GM12874 (cell line): Measurements from ENCODE around the gene RBM33.

Experiments used
- TF ChIP-seq, protein P1 (sequence below): IDR thresholded peaks from 2 replicates; pipeline ENCODE4 v1.5.1; 2011; ENCODE audit warnings: low read depth, mild to moderate bottlenecking, control low read depth, low read length, moderate library complexity; ENCODE audit not compliant: insufficient read depth

Gene RBM33

DNA sequence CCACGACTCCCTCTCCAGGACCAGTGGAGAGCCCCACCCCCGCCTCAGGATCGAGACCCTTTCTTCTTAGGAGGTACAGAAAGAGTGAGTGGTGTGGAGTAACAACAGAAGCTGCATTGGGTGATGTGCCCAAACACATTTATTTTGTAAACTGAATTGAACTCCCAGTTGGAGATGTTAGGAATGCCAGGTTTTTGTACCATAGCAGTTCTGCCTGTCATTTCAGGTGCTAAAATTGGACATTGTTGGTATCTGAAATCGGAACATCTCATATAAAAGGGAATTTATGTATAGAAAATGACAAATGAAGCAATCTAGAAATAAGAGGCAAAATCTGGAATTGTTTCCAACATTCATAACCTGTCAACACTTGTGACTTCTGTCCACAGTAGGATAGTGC is 93.1 kb downstream of the RBM33 start:
- TF ChIP-seq, protein P1, sequence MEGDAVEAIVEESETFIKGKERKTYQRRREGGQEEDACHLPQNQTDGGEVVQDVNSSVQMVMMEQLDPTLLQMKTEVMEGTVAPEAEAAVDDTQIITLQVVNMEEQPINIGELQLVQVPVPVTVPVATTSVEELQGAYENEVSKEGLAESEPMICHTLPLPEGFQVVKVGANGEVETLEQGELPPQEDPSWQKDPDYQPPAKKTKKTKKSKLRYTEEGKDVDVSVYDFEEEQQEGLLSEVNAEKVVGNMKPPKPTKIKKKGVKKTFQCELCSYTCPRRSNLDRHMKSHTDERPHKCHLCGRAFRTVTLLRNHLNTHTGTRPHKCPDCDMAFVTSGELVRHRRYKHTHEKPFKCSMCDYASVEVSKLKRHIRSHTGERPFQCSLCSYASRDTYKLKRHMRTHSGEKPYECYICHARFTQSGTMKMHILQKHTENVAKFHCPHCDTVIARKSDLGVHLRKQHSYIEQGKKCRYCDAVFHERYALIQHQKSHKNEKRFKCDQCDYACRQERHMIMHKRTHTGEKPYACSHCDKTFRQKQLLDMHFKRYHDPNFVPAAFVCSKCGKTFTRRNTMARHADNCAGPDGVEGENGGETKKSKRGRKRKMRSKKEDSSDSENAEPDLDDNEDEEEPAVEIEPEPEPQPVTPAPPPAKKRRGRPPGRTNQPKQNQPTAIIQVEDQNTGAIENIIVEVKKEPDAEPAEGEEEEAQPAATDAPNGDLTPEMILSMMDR: no peak

DNA sequence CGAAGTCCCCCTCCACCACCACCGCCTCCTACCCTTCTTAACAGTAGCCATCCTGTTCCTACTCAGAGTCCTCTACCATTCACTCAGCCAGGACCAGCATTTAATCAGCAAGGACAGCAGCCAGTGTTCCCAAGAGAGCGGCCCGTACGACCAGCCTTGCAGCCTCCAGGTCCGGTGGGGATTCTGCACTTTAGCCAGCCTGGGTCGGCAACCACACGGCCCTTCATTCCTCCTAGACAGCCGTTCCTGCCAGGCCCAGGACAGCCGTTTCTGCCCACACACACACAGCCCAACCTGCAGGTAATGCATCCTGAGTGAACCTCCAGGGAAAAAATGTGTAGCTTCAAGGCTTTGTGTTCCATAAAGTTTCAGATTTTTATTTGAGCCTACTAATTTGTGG is 93.6 kb downstream of the RBM33 start:
- TF ChIP-seq, protein P1: no peak

DNA sequence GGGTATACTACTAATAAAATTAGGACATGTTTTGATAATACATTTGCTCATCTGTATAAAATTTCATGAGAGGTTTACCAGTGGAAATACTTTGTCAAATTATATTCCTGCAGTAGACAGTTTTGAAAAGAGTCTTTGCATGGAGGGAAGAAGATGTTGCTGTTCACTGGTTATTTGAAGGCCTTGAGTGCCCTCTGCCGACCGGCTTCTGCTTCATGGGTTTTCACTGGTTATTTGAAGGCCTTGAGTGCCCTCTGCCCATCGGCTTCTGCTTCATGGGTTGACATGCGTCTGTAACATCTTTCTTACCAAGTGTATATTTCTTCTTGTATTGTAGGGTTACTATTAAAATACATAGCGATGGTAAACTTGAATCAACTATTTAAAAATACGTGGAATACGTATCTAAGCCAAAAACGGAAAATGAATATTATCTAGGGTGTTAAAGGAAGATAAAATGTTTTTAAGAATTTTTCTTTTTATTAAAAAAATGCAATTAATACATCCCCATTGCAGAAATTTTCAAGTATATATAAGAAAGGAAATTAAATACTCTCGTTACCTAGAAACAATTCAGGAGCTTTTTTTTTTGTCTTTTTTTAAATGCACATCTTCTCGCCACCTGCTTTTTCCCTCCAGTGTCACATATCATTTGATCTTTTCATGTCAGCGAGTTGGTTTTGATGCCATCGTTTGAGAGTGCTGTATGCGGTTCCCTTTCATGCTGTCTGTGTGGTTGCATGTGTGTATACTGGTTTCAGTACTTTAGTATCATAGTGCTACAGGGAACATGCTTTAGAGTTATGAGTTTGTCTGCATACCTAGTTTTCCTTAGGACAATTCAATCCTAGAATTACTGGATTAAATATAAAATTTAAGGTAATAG is 94.4 kb downstream of the RBM33 start:
- TF ChIP-seq, protein P1: peak; percentile 56

DNA sequence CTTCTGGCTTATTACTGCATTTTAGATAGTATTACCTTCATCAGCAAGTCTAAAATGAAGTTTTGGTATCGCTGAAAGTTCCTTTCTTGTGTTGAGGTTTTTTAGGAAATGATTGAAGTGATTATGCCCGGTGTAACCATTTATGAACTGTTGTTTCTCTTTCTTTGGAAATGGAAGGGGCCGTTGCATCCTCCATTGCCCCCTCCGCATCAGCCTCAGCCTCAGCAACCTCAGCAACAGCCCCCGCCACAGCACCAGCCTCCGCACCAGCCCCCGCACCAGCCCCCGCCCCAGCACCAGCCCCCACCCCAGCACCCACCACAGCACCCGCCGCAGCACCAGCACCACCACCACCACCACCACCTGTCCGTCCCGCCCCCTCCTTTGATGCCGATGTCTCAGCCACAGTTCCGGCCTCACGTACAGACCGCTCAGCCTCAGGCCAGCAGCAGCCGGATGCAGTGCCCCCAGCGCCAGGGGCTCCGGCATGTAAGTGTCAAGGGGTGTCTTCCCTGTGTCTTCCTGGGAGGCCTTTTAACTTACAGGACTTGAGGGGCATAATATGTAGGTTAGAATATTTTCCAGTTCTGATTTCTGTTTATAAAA is 95.2 kb downstream of the RBM33 start:
- TF ChIP-seq, protein P1: no peak

DNA sequence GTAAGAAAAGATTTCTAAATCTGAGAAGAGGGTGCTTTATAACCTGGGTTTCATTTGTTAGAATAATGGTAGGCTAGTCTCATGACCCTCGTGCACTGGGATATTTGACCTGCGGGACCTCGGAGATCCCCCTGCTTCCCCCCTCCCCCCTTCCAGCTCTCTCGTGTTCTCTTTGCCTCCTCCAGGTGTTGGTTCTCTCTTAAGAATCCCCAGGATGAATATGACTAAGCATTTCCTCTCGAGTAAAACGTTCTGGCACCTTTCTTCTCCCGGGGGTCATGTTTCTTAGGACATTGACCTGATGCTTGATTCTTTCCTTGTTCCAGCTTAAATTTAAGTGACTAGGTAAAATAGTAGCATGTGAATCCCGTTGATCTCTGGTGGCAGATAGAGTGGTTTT is 96.6 kb downstream of the RBM33 start:
- TF ChIP-seq, protein P1: no peak

DNA sequence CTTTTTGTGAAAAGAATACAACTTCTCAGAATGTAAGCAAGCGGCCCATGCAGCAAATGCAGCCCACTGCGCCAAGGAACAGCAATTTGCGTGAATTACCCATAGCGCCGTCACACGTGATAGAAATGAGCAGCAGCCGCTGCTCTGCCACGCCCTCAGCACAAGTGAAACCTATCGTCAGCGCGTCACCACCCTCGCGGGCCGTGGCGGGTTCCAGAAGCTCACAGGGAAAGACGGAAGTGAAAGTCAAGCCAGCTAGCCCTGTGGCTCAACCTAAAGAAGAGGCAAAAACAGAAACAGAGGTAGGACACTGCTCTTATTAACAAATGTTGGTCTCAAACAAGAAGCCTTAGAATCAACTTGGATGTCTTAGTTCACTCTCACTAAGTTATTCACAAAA is 97.3 kb downstream of the RBM33 start:
- TF ChIP-seq, protein P1: no peak

DNA sequence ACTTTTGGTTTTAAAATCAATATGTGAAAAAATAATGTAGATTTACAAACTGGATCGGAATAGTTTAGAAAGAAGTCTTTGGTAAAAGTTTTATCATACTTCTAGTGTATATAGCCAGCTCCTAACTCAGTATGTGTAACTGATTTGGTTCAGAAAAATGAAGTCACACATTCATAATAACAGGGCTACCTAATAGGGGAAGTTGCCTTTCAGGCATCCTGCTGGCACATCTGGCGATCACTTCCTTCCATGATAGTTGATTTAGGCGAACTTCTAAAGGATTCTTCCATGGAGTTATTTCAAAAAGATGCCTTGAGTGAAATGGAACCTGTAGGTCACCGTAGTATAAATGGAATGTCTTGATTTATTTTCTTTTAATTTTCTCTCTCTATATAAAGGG is 98.7 kb downstream of the RBM33 start:
- TF ChIP-seq, protein P1: no peak
